PC-9 (cell line): ENCODE measurements around the gene RAB18. TPM values are rescaled to one million over a fixed set of nuclear protein-coding genes. Genes with fewer than 3 reads are reported as not detected.

ENCODE experiments used
- BruUV-seq: library from RNA; stranded (reverse); fragments of 400-500 nt; replicated peaks from 2 replicates; lab custom pipeline; 2021; lab: Mats Ljungman, UMichigan
- CTCF ChIA-PET: fragments of 300-600 bp; sonication (Branson Sonifier 250); formaldehyde crosslinking; loops from one replicate; lab custom pipeline; 2022; ENCODE audit warnings: antibody characterized with exemption; lab: Charles Lee
- POLR2A ChIA-PET: fragments of 300-600 bp; sonication (Branson Sonifier 250); formaldehyde crosslinking; loops from one replicate; lab custom pipeline; 2022; ENCODE audit warnings: antibody characterized with exemption; ENCODE audit not compliant: unreplicated experiment; lab: Charles Lee
- DNase-seq, 2 experiments: peaks; one replicate each; pipeline versions ENCODE4 v3.0.0 to v3.0.0-alpha.2; 2015 to 2022; ENCODE audit warnings: mixed read lengths in 1 of 2
- H2AFZ ChIP-seq: fragments of 200-600 bp; sonication (generic); 2 replicates; pipeline ENCODE4 v1.8.1; 2017; ENCODE audit warnings: antibody characterized with exemption
- H3F3A ChIP-seq: fragments of 200-600 bp; sonication (generic); 2 replicates; pipeline ENCODE4 v1.8.1; 2017; ENCODE audit warnings: antibody characterized with exemption, mild to moderate bottlenecking, low read depth; ENCODE audit not compliant: insufficient read depth
- H3K27ac ChIP-seq: fragments of 200-600 bp; sonication (generic); 2 replicates; pipeline ENCODE4 v1.6.1; 2016; ENCODE audit warnings: mixed run types
- H3K27me3 ChIP-seq: fragments of 200-600 bp; sonication (generic); 2 replicates; pipeline ENCODE4 v1.6.1; 2016; ENCODE audit warnings: low read depth, mixed run types; ENCODE audit not compliant: insufficient read depth
- H3K36me3 ChIP-seq: fragments of 200-600 bp; sonication (generic); 2 replicates; pipeline ENCODE4 v1.6.1; 2016; ENCODE audit warnings: low read depth, mixed run types
- H3K4me1 ChIP-seq: fragments of 200-600 bp; sonication (generic); replicated peaks from 2 replicates; pipeline ENCODE4 v1.6.1; 2016; ENCODE audit warnings: mixed run types; ENCODE audit not compliant: insufficient read depth
- H3K4me2 ChIP-seq: fragments of 200-600 bp; sonication (generic); 2 replicates; pipeline ENCODE4 v1.6.1; 2017; ENCODE audit warnings: mixed run types
- H3K4me3 ChIP-seq: fragments of 200-600 bp; sonication (generic); 2 replicates; pipeline ENCODE4 v1.6.1; 2016; ENCODE audit warnings: mixed run types
- H3K79me2 ChIP-seq: fragments of 200-600 bp; sonication (generic); 2 replicates; pipeline ENCODE4 v1.6.1; 2017; ENCODE audit warnings: low read depth, mixed run types
- H3K9me2 ChIP-seq: fragments of 200-600 bp; sonication (generic); 2 replicates; pipeline ENCODE4 v1.8.1; 2017; ENCODE audit warnings: mild to moderate bottlenecking; ENCODE audit not compliant: insufficient read depth
- H3K9me3 ChIP-seq: fragments of 200-600 bp; sonication (generic); 2 replicates; pipeline ENCODE4 v1.8.1; 2016; ENCODE audit warnings: low read depth; ENCODE audit not compliant: insufficient read depth
- H4K20me1 ChIP-seq: fragments of 200-600 bp; sonication (generic); 2 replicates; pipeline ENCODE4 v1.8.1; 2017; ENCODE audit not compliant: insufficient read depth
- CTCF ChIP-seq: fragments of 200-600 bp; sonication (generic); conservative IDR thresholded peaks from 2 replicates; pipeline ENCODE4 v1.6.1; 2017; ENCODE audit warnings: mixed run types, antibody characterized with exemption, mild to moderate bottlenecking, moderate library complexity
- EZH2 ChIP-seq: fragments of 200-600 bp; sonication (generic); IDR thresholded peaks from 2 replicates; pipeline ENCODE4 v1.8.0; 2017; ENCODE audit warnings: antibody characterized with exemption, low read depth
- intact Hi-C: fragments of 100-400 bp; cut with micrococcal nuclease; formaldehyde crosslinking; loops from one replicate; pipeline ENCODE4 v1.10.0; 2022; ENCODE audit not compliant: unreplicated experiment
- total RNA-seq: library from RNA; stranded (reverse); gene quantifications from 2 replicates; pipeline ENCODE4 v1.2.3, GENCODE V29; 2021

The RAB18 gene
- total RNA-seq, 1 experiment from 2014 or later, result 63.1 TPM

GRCh38 chr10:27550823-27551222 lies 46.7 kb downstream of the RAB18 start:
- no TSS peak for BruUV-seq
- H3K27ac ChIP-seq, result no peak overlapping the region
- DNase-seq, result no peak
- H3K79me2 ChIP-seq, result no peaks in the 10 kb centered on the region
- no peaks in the 10 kb centered on the region for H3K9me2 ChIP-seq
- no peaks in the 10 kb centered on the region for H3F3A ChIP-seq
- no peak overlapping the region for H3K4me3 ChIP-seq
- TF ChIP-seq EZH2, result no peak
- TF ChIP-seq CTCF, result no peak
- no peaks in the 10 kb centered on the region for H4K20me1 ChIP-seq
- H3K27me3 ChIP-seq, result no peaks in the 10 kb centered on the region
- no peak overlapping the region for H2AFZ ChIP-seq
- no peaks in the 10 kb centered on the region for H3K36me3 ChIP-seq
- ChIA-PET POLR2A (no interaction called here), CTCF (no interaction called here)
- H3K9me3 ChIP-seq, result no peaks in the 10 kb centered on the region
- intact Hi-C loops, result no loop called here
- no peaks in the 10 kb centered on the region for H3K4me1 ChIP-seq
- H3K4me2 ChIP-seq, result no peak overlapping the region

GRCh38 chr10:27558612-27559020 lies 54.5 kb downstream of the RAB18 start:
- Histone ChIP-seq H4K20me1 (no peaks in the 10 kb centered on the region), H3K9me2 (no peaks in the 10 kb centered on the region), H3K79me2 (no peaks in the 10 kb centered on the region), H3K4me3 (no peak overlapping the region), H2AFZ (no peak overlapping the region), H3K4me1 (no peaks in the 10 kb centered on the region), H3K9me3 (no peaks in the 10 kb centered on the region), H3K36me3 (no peaks in the 10 kb centered on the region), H3K27me3 (no peaks in the 10 kb centered on the region), H3K27ac (no peak overlapping the region), H3K4me2 (no peak overlapping the region), H3F3A (no peaks in the 10 kb centered on the region)
- TF ChIP-seq CTCF, result peak; percentile 72
- no peak for TF ChIP-seq EZH2
- no TSS peak for BruUV-seq
- peak; percentile 19 to 35 for DNase-seq
- ChIA-PET POLR2A (no interaction called here), CTCF (interaction anchor here (0.9 kb wide), 1 partner anchor 683 kb away, joined by 4 read pairs; no protein-coding TSS in a partner anchor)
- intact Hi-C loops, result loop anchor here (2.0 kb wide), 3 partner anchors 620 to 824 kb away; no protein-coding TSS in a partner anchor

- Histone ChIP-seq H2AFZ (no peak overlapping the region), H3K27me3 (no peaks in the 10 kb centered on the region), H3F3A (no peaks in the 10 kb centered on the region), H3K4me2 (no peak overlapping the region), H3K4me1 (no peaks in the 10 kb centered on the region), H3K79me2 (no peaks in the 10 kb centered on the region), H4K20me1 (no peaks in the 10 kb centered on the region), H3K9me2 (no peaks in the 10 kb centered on the region), H3K4me3 (no peak overlapping the region), H3K36me3 (no peaks in the 10 kb centered on the region), H3K9me3 (no peaks in the 10 kb centered on the region), H3K27ac (no peak overlapping the region)
- TF ChIP-seq EZH2 (no peak), CTCF (no peak)
- no peak for DNase-seq
- intact Hi-C loops, result no loop called here
- ChIA-PET CTCF (no interaction called here), POLR2A (no interaction called here)
- BruUV-seq, result no TSS peak
These were observed 57.2 kb downstream of the RAB18 start for GRCh38 chr10:27561334-27561733.
